GM13977 (cell line): ENCODE data around the gene SENP7.

Source experiments
- DNase-seq: peaks from one replicate; pipeline ENCODE4 v3.0.0; 2012; ENCODE audit warnings: low spot score
- in situ Hi-C: fragments of 300-500 bp; cut with MboI; formaldehyde crosslinking; loops from one replicate; pipeline ENCODE4 v1.12.0; 2022; ENCODE audit warnings: low sequenced_read_pairs, low pct_unique_long_range_greater_than_20kb, mixed read lengths, inconsistent platforms; ENCODE audit not compliant: unreplicated experiment
- TF ChIP-seq, protein P1 (sequence below): IDR thresholded peaks from 2 replicates; pipeline ENCODE4 v1.5.1; 2012; ENCODE audit warnings: mild to moderate bottlenecking, control low read depth; ENCODE audit not compliant: insufficient read depth; ENCODE audit errors: extremely low read depth, missing control alignments

Gene SENP7

DNA sequence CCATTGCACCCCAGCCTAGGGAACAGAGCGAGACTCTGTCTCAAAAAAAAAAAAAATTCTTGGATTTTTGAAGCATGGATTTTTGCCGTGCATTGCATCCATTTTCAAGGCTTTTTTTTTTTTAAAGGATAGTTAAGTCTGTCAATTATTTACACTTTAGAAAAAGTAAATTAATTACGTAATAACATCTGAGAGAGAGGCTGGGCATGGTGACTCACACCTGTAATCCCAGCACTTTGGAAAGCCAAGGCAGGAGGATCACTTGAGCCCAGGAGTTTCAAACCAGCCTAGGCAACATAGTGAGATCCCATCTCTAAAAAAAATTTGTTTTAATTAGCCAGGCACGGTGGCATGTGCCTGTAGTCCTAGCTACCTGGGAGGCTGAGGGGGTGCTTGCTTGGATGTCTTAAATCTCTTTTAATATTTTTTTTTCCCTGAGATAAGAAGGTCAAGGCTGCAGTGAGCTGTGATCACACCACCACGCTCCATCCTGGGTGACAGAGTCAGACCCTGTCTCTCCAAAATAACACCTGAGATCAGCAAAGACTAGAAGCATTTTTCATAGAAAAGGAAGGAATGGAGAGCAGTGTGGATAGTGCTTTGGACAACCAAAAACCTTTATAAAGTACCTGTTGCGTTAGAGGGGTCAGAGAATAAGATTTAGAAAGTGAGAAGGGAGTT, 6.8 kb upstream of the SENP7 start:
- in situ Hi-C loops, result no loop called here
- TF ChIP-seq, protein P1, sequence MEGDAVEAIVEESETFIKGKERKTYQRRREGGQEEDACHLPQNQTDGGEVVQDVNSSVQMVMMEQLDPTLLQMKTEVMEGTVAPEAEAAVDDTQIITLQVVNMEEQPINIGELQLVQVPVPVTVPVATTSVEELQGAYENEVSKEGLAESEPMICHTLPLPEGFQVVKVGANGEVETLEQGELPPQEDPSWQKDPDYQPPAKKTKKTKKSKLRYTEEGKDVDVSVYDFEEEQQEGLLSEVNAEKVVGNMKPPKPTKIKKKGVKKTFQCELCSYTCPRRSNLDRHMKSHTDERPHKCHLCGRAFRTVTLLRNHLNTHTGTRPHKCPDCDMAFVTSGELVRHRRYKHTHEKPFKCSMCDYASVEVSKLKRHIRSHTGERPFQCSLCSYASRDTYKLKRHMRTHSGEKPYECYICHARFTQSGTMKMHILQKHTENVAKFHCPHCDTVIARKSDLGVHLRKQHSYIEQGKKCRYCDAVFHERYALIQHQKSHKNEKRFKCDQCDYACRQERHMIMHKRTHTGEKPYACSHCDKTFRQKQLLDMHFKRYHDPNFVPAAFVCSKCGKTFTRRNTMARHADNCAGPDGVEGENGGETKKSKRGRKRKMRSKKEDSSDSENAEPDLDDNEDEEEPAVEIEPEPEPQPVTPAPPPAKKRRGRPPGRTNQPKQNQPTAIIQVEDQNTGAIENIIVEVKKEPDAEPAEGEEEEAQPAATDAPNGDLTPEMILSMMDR, result no peak

GRCh38 chr3:101518421-101518871, 5.4 kb upstream of the SENP7 start:
- peak; percentile 67 for DNase-seq
- in situ Hi-C loops, result no loop called here
- TF ChIP-seq, protein P1, result no peak

More for the DNA sequence above, 6.8 kb upstream of the SENP7 start:
- DNase-seq, result no peak

DNA sequence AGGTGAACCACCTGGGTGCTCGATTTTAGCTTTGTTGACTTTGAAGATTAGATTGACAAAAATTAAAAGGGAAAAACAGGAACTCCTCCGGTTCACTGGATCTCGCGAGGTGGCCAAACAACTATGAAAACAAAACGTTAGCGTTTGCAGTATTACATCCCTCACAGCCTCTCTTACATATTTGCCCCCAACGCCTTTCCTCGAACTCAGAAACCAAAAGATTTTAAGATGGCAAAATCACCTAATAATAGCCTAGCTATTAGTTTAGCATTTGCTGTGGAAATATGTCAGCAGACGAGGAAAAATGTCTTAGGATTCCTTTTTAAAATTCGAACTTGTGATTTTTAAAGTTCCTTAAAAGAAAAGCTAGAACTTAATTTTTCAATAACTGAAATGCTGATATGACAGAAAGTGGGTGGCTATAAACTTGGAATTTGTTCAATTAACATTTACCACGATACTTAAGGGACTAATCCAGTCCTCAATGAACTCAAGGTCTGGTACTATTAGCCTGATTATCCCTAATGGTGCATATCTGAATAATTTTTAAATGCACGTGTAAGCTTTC, 491 bp upstream of the SENP7 start:
- peak; percentile 74 for DNase-seq
- TF ChIP-seq, protein P1, result no peak
- in situ Hi-C loops, result no loop called here

DNA sequence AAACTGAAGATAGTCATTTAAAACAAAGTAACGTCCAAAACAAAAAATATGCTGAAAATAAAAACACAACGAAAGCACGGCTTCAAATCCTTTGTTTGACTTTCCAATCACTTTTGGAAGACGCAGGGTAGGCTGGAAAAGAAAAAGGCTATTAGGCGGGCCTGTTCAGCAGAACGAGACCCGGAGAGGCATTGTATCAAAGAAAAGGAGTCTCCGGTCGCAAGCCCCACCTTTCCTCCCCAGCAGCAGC, 691 bp downstream of the SENP7 start:
- in situ Hi-C loops, result no loop called here
- peak; percentile 49 for DNase-seq
- TF ChIP-seq, protein P1, result no peak

DNA sequence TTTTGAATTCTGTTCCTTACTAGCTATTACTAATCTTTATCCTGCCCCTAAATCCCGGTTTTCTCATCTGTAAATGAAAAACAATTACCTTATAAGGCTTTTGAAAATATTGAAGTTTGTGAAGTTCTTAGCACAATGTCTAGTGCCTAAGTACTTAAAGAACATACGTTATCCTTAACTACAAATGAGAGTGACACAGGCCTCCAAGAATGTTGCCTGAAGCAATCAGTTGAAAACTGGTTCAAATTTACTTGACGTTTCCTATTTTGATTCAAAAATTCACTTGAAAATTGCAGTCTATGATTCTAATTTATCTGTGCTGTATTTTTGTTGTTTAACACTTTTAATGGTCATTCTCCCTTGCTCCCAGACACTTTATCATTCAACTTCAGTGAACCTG, 3.2 kb downstream of the SENP7 start:
- TF ChIP-seq, protein P1, result no peak
- in situ Hi-C loops, result no loop called here
- DNase-seq, result no peak

DNA sequence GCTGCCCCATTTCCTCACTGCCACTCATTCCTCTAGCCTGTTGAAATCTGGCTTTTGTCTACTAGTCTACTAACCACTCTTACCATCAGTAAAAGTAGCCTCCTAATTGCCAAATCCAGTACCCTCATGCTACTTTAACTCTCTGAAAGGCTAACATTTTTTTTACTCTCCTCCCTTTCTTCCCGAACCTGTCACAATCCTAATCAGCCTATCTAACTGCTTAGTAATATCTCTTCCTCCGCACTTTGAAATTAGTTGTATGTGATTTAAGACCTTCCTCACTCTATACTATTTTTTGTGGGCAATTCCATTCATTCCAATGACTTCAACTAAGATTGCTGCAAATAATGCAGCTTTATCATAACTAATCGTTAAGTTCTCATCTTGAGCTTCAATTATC, 3.7 kb downstream of the SENP7 start:
- TF ChIP-seq, protein P1, result no peak
- in situ Hi-C loops, result no loop called here
- DNase-seq, result no peak

DNA sequence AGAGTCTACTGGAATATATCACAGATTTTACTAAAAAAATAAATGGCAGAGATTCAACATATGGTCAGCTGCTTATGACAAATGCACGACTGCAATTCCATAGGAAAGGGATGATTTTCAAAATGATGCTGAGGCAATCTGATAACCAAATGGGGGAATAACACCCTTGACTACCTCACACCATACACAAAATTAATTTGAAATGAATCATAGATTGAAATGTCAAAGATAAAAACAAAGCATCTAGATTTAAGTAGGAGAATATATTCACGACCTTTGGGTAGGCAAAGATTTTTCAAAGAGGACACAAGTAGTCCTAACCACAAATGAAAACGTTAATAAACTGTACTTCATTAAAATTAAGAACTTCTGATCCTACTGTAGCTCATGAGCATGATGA, 11.2 kb downstream of the SENP7 start:
- in situ Hi-C loops, result no loop called here
- TF ChIP-seq, protein P1, result no peak
- DNase-seq, result no peak
